ENCODE measurements around the gene CTSE. TPM values are rescaled to one million over a fixed set of nuclear protein-coding genes. Genes with fewer than 3 reads are reported as not detected.

CTSE gene
- total RNA-seq, 1 donor from 2014 or later = not detected

- Mint-ChIP-seq H3K27ac (no peak overlapping the region), H3K36me3 (ENCODE audit: low read depth) (no peaks in the 10 kb centered on the region), H3K9me3 (peaks cover 17% of the 10 kb centered on the region), H3K4me1 (ENCODE audit: low read depth) (no peaks in the 10 kb centered on the region), H3K4me3 (ENCODE audit: low read depth) (no peak overlapping the region), H3K27me3 (ENCODE audit: low read depth) (peaks cover 2% of the 10 kb centered on the region)
- DNase-seq (ENCODE audit: low spot score) = no peak
- intact Hi-C loops (cut with micrococcal nuclease) = loop anchor here (1.0 kb wide), 3 partner anchors 58 to 318 kb away; no protein-coding TSS in a partner anchor
Observed at GRCh38 chr1:205976708-205977401, 46.8 kb downstream of the CTSE start.

GRCh38 chr1:205976036-205976435 is 47.7 kb downstream of the CTSE start:
- intact Hi-C loops (cut with micrococcal nuclease) = no loop called here
- Mint-ChIP-seq H3K27me3 (ENCODE audit: low read depth) (peaks cover 2% of the 10 kb centered on the region), H3K36me3 (ENCODE audit: low read depth) (no peaks in the 10 kb centered on the region), H3K9me3 (peaks cover 17% of the 10 kb centered on the region), H3K4me3 (ENCODE audit: low read depth) (no peak overlapping the region), H3K27ac (no peak overlapping the region), H3K4me1 (ENCODE audit: low read depth) (no peaks in the 10 kb centered on the region)
- no peak for DNase-seq (ENCODE audit: low spot score)

GRCh38 chr1:205975387-205975998 is 48.2 kb downstream of the CTSE start:
- H3K4me3 Mint-ChIP-seq (ENCODE audit: low read depth) = no peak overlapping the region
- no peak for DNase-seq (ENCODE audit: low spot score)
- H3K27ac Mint-ChIP-seq = no peak overlapping the region
- H3K4me1 Mint-ChIP-seq (ENCODE audit: low read depth) = no peaks in the 10 kb centered on the region
- intact Hi-C loops (cut with micrococcal nuclease) = no loop called here
- peaks cover 17% of the 10 kb centered on the region for H3K9me3 Mint-ChIP-seq
- H3K27me3 Mint-ChIP-seq (ENCODE audit: low read depth) = peaks cover 2% of the 10 kb centered on the region
- no peaks in the 10 kb centered on the region for H3K36me3 Mint-ChIP-seq (ENCODE audit: low read depth)

GRCh38 chr1:205974712-205975111 is 49.0 kb downstream of the CTSE start:
- DNase-seq (ENCODE audit: low spot score) = no peak
- Mint-ChIP-seq H3K4me3 (ENCODE audit: low read depth) (no peak overlapping the region), H3K27me3 (ENCODE audit: low read depth) (peaks cover 2% of the 10 kb centered on the region), H3K4me1 (ENCODE audit: low read depth) (peaks cover 2% of the 10 kb centered on the region), H3K9me3 (peaks cover 17% of the 10 kb centered on the region), H3K36me3 (ENCODE audit: low read depth) (no peaks in the 10 kb centered on the region), H3K27ac (no peak overlapping the region)
- intact Hi-C loops (cut with micrococcal nuclease) = no loop called here

GRCh38 chr1:205973377-205974232 is 50.1 kb downstream of the CTSE start:
- no peak overlapping the region for H3K4me3 Mint-ChIP-seq (ENCODE audit: low read depth)
- H3K9me3 Mint-ChIP-seq = peaks cover 17% of the 10 kb centered on the region
- DNase-seq (ENCODE audit: low spot score) = no peak
- intact Hi-C loops (cut with micrococcal nuclease) = no loop called here
- no peaks in the 10 kb centered on the region for H3K36me3 Mint-ChIP-seq (ENCODE audit: low read depth)
- peaks cover 2% of the 10 kb centered on the region for H3K27me3 Mint-ChIP-seq (ENCODE audit: low read depth)
- H3K27ac Mint-ChIP-seq = no peak overlapping the region
- H3K4me1 Mint-ChIP-seq (ENCODE audit: low read depth) = peaks cover 2% of the 10 kb centered on the region

- Mint-ChIP-seq H3K27me3 (ENCODE audit: low read depth) (peaks cover 2% of the 10 kb centered on the region), H3K4me3 (ENCODE audit: low read depth) (no peak overlapping the region), H3K27ac (no peak overlapping the region), H3K36me3 (ENCODE audit: low read depth) (no peaks in the 10 kb centered on the region), H3K9me3 (peaks cover 17% of the 10 kb centered on the region), H3K4me1 (ENCODE audit: low read depth) (peaks cover 2% of the 10 kb centered on the region)
- intact Hi-C loops (cut with micrococcal nuclease) = no loop called here
- no peak for DNase-seq (ENCODE audit: low spot score)
Observed at GRCh38 chr1:205972491-205973168, 51.1 kb downstream of the CTSE start.

GRCh38 chr1:205972081-205972480 is 51.6 kb downstream of the CTSE start:
- no peaks in the 10 kb centered on the region for H3K27me3 Mint-ChIP-seq (ENCODE audit: low read depth)
- H3K27ac Mint-ChIP-seq = no peak overlapping the region
- H3K36me3 Mint-ChIP-seq (ENCODE audit: low read depth) = no peaks in the 10 kb centered on the region
- intact Hi-C loops (cut with micrococcal nuclease) = no loop called here
- no peak for DNase-seq (ENCODE audit: low spot score)
- H3K4me3 Mint-ChIP-seq (ENCODE audit: low read depth) = no peak overlapping the region
- peaks cover 2% of the 10 kb centered on the region for H3K4me1 Mint-ChIP-seq (ENCODE audit: low read depth)
- H3K9me3 Mint-ChIP-seq = peaks cover 17% of the 10 kb centered on the region

GRCh38 chr1:205971082-205971481 is 52.6 kb downstream of the CTSE start:
- no peaks in the 10 kb centered on the region for H3K27me3 Mint-ChIP-seq (ENCODE audit: low read depth)
- H3K4me3 Mint-ChIP-seq (ENCODE audit: low read depth) = no peak overlapping the region
- no peak for DNase-seq (ENCODE audit: low spot score)
- no peaks in the 10 kb centered on the region for H3K36me3 Mint-ChIP-seq (ENCODE audit: low read depth)
- peaks cover 17% of the 10 kb centered on the region for H3K9me3 Mint-ChIP-seq
- no peak overlapping the region for H3K27ac Mint-ChIP-seq
- intact Hi-C loops (cut with micrococcal nuclease) = no loop called here
- H3K4me1 Mint-ChIP-seq (ENCODE audit: low read depth) = peaks cover 2% of the 10 kb centered on the region

GRCh38 chr1:205970486-205970885 is 53.2 kb downstream of the CTSE start:
- H3K27me3 Mint-ChIP-seq (ENCODE audit: low read depth) = no peaks in the 10 kb centered on the region
- no peak for DNase-seq (ENCODE audit: low spot score)
- no peak overlapping the region for H3K4me3 Mint-ChIP-seq (ENCODE audit: low read depth)
- intact Hi-C loops (cut with micrococcal nuclease) = no loop called here
- H3K4me1 Mint-ChIP-seq (ENCODE audit: low read depth) = peaks cover 2% of the 10 kb centered on the region
- H3K36me3 Mint-ChIP-seq (ENCODE audit: low read depth) = no peaks in the 10 kb centered on the region
- H3K9me3 Mint-ChIP-seq = peaks cover 17% of the 10 kb centered on the region
- H3K27ac Mint-ChIP-seq = no peak overlapping the region

- no peak for DNase-seq (ENCODE audit: low spot score)
- Mint-ChIP-seq H3K27ac (no peak overlapping the region), H3K9me3 (peaks cover 7% of the 10 kb centered on the region), H3K4me1 (ENCODE audit: low read depth) (peaks cover 2% of the 10 kb centered on the region), H3K27me3 (ENCODE audit: low read depth) (no peaks in the 10 kb centered on the region), H3K36me3 (ENCODE audit: low read depth) (no peaks in the 10 kb centered on the region), H3K4me3 (ENCODE audit: low read depth) (no peak overlapping the region)
- intact Hi-C loops (cut with micrococcal nuclease) = no loop called here
Observed at GRCh38 chr1:205969229-205969628, 54.5 kb downstream of the CTSE start.

GRCh38 chr1:205967554-205968335 is 56.0 kb downstream of the CTSE start:
- no peak overlapping the region for H3K4me3 Mint-ChIP-seq (ENCODE audit: low read depth)
- H3K27ac Mint-ChIP-seq = no peak overlapping the region
- peaks cover 4% of the 10 kb centered on the region for H3K4me1 Mint-ChIP-seq (ENCODE audit: low read depth)
- intact Hi-C loops (cut with micrococcal nuclease) = no loop called here
- H3K27me3 Mint-ChIP-seq (ENCODE audit: low read depth) = no peaks in the 10 kb centered on the region
- H3K36me3 Mint-ChIP-seq (ENCODE audit: low read depth) = no peaks in the 10 kb centered on the region
- H3K9me3 Mint-ChIP-seq = no peaks in the 10 kb centered on the region
- DNase-seq (ENCODE audit: low spot score) = no peak

All from activated T-helper 2 cell treated with anti-CD3 and anti-CD28 coated beads, Interferon-gamma antibody, Interleukin-2, Interleukin-4, amounts not matched to agents 10 μg/mL and 5 μg/mL and 100 μg/mL, durations not matched to agents 14 hours and 24 hours and 36 hours (primary cell).